ENCODE data around the gene TMEM101. TPM values are rescaled to one million over a fixed set of nuclear protein-coding genes. Genes with fewer than 3 reads are reported as not detected.

Gene TMEM101
- total and polyA plus RNA-seq, 7 donors: 14.1 to 42.9 (median 25.3) TPM

DNA sequence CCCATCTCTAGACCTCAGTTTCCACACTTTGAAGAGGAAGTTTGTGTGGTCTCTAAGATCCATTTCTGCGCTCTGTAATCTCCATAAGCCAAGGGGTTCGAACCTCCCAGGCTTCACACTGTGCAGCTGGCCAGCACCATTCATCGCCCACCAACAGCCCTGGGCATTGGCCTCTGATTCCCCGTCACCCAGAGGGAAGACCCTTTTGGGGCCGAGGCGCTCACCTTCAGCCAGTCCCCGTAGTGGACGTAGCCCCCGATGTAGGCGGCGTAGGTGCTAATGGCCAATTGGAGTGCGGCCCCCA, 678 bp downstream of the TMEM101 start:
- Histone ChIP-seq H3K27ac (peak overlapping the region; percentile 77 to 81 (median 80)), H3K9me3 (no peaks in the 10 kb centered on the region), H3K27me3 (no peaks in the 10 kb centered on the region), H3K36me3 (peaks cover 0 to 24% (median 4%) of the 10 kb centered on the region in 4 donors), H3K4me1 (peaks cover 0 to 19% (median 17%) of the 10 kb centered on the region in 4 donors), H3K4me3 (peak overlapping the region; percentile 87 to 95 (median 90))
- no peak for DNase-seq
- intact Hi-C loops (cut with DNase I): loop anchor here (2.0 kb wide), 1 partner anchor 57 kb away; the partner anchor contains the start of gene G6PC3
- WGBS, 2 donors: 11 to 16% methylated on average over 12 of the region's 12 CpGs
- TF ChIP-seq POLR2AphosphoS5 (IDR thresholded peaks at IDR 0.05) (no peak), EP300 (IDR thresholded peaks at IDR 0.05) (no peak), POLR2A (IDR thresholded peaks at IDR 0.05) (no peak)
- TF ChIP-seq, protein P1, sequence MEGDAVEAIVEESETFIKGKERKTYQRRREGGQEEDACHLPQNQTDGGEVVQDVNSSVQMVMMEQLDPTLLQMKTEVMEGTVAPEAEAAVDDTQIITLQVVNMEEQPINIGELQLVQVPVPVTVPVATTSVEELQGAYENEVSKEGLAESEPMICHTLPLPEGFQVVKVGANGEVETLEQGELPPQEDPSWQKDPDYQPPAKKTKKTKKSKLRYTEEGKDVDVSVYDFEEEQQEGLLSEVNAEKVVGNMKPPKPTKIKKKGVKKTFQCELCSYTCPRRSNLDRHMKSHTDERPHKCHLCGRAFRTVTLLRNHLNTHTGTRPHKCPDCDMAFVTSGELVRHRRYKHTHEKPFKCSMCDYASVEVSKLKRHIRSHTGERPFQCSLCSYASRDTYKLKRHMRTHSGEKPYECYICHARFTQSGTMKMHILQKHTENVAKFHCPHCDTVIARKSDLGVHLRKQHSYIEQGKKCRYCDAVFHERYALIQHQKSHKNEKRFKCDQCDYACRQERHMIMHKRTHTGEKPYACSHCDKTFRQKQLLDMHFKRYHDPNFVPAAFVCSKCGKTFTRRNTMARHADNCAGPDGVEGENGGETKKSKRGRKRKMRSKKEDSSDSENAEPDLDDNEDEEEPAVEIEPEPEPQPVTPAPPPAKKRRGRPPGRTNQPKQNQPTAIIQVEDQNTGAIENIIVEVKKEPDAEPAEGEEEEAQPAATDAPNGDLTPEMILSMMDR (IDR thresholded peaks at IDR 0.05): no peak

DNA sequence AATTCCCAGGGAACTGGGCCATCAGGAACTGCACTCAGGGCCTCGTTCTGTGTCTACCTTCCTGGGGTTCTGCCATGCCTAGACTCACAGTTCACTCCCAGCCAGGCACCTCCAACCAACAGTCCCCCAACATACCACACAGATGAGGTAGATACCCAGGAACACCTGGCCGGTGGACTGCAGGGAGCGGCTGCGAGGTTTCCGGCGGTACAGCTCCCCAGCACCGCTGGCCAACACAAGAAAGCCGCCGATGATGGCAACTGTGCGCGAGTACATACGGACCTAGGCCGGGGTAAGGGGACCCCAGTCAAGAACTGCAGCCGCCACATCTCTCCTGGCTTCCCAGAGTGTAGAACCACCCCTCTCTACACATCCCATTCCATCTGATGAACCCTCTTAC, 1.9 kb downstream of the TMEM101 start:
- 94 to 96% methylated on average over 14 of the region's 14 CpGs for WGBS, 2 donors
- intact Hi-C loops (cut with DNase I): no loop called here
- peaks cover 0 to 4% (median 3%) of the 10 kb centered on the region in 3 donors for H3K27me3 ChIP-seq

DNA sequence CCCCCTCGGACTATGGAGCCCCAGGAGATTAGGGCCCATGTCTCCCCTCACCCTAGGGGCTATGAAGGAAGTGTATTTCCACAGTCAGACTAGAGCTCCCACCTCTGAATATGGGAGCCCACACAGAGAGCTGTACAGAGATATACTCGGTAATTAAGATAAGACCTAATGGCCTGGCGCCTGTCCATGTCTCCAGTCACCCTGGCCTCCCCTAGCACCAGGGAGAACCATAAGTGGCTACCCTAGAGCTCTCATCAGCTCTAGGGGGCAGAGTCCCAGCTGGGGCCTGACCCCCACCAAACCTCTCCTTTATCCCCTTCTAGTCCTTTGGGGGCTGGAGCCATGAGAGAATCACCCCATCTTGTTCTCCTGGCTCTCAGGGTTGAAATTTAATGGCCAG, 2.4 kb downstream of the TMEM101 start:
- no peaks in the 10 kb centered on the region for H3K9me3 ChIP-seq
- WGBS, 2 donors: 68 to 83% methylated on average over 3 of the region's 3 CpGs
- intact Hi-C loops (cut with DNase I): no loop called here
- peaks cover 0 to 28% (median 26%) of the 10 kb centered on the region in 4 donors for H3K4me1 ChIP-seq
- TF ChIP-seq POLR2AphosphoS5 (IDR thresholded peaks at IDR 0.05) (no peak), POLR2A (IDR thresholded peaks at IDR 0.05) (no peak), EP300 (IDR thresholded peaks at IDR 0.05) (no peak)
- TF ChIP-seq, protein P1 (IDR thresholded peaks at IDR 0.05): no peak
- peaks cover 0 to 8% (median 7%) of the 10 kb centered on the region in 3 donors for H3K27me3 ChIP-seq
- no peak for DNase-seq
- H3K36me3 ChIP-seq: peaks cover 0 to 24% (median 4%) of the 10 kb centered on the region in 4 donors
- no peak overlapping the region for H3K4me3 ChIP-seq
- no peak overlapping the region for H3K27ac ChIP-seq

More for the DNA sequence above, 1.9 kb downstream of the TMEM101 start:
- Histone ChIP-seq H3K27ac (no peak overlapping the region), H3K36me3 (peaks cover 0 to 24% (median 4%) of the 10 kb centered on the region in 4 donors), H3K9me3 (no peaks in the 10 kb centered on the region), H3K4me1 (peaks cover 0 to 24% (median 21%) of the 10 kb centered on the region in 4 donors), H3K4me3 (no peak overlapping the region)
- no peak for DNase-seq
- TF ChIP-seq POLR2AphosphoS5 (IDR thresholded peaks at IDR 0.05) (no peak), EP300 (IDR thresholded peaks at IDR 0.05) (no peak), POLR2A (IDR thresholded peaks at IDR 0.05) (no peak)
- TF ChIP-seq, protein P1 (IDR thresholded peaks at IDR 0.05): no peak

DNA sequence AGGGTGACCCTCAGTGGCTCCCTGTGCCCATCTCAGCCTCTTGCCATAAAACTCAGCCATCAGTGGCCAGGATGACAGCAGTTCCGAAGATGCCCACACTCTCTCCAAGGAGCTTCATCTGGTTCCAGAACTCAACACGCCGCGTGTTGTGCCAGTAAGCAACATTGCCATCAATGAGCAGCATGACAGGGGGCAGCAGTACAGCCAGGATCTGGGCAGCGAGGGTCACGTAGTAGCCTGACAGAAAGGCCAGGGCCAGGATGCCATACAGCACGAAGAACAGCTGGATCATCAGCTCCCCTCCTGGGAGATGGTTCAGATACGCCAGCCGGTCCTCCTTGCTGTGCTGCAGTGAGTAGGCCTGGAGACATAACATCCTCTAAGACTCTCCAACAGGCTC, 2.9 kb downstream of the TMEM101 start:
- intact Hi-C loops (cut with DNase I): no loop called here
- no peak for DNase-seq
- TF ChIP-seq EP300 (IDR thresholded peaks at IDR 0.05) (no peak), POLR2A (IDR thresholded peaks at IDR 0.05) (no peak), POLR2AphosphoS5 (IDR thresholded peaks at IDR 0.05) (no peak)
- TF ChIP-seq, protein P1 (IDR thresholded peaks at IDR 0.05): no peak

More for the DNA sequence above, 2.9 kb downstream of the TMEM101 start:
- WGBS, 2 donors: 93 to 95% methylated on average over 9 of the region's 9 CpGs
- Histone ChIP-seq H3K4me1 (peaks cover 0 to 33% (median 31%) of the 10 kb centered on the region in 4 donors), H3K9me3 (no peaks in the 10 kb centered on the region), H3K27me3 (peaks cover 0 to 14% (median 13%) of the 10 kb centered on the region in 3 donors), H3K27ac (no peak overlapping the region), H3K36me3 (peaks cover 0 to 24% (median 4%) of the 10 kb centered on the region in 4 donors), H3K4me3 (no peak overlapping the region)
